ENCODE data around the gene MYO1B. TPM values are rescaled to one million over a fixed set of nuclear protein-coding genes. Genes with fewer than 3 reads are reported as not detected.
A peak's percentile ranks its signal among the peaks of the same experiment; 100 is the strongest.

Gene MYO1B
- total and polyA plus RNA-seq, 8 donors = 28.6 to 102 (median 54.7) TPM

DNA sequence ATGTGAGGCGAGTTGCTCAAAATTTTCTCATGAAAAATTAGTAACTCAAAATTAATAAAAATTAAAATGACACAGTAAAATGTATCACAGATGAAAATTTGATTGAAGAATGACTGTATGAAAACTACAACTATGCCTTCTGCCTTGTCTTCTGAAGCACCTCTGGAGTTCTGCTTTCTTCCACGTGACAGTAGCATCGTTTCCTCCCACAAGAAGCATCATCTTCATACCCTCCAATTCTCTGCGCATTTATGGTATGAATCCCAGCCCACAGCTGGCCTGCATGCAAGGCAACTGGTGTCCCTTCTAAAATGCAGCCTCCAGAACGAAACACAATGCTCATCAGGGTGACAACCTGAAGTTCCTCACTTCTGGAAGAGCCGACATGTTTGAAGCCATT, 189.9 kb downstream of the MYO1B start:
- no peak for FAIRE-seq
- no peak overlapping the region for H3K27ac ChIP-seq
- WGBS, 2 donors = 90 to 93% methylated on average over 6 of the region's 6 CpGs

DNA sequence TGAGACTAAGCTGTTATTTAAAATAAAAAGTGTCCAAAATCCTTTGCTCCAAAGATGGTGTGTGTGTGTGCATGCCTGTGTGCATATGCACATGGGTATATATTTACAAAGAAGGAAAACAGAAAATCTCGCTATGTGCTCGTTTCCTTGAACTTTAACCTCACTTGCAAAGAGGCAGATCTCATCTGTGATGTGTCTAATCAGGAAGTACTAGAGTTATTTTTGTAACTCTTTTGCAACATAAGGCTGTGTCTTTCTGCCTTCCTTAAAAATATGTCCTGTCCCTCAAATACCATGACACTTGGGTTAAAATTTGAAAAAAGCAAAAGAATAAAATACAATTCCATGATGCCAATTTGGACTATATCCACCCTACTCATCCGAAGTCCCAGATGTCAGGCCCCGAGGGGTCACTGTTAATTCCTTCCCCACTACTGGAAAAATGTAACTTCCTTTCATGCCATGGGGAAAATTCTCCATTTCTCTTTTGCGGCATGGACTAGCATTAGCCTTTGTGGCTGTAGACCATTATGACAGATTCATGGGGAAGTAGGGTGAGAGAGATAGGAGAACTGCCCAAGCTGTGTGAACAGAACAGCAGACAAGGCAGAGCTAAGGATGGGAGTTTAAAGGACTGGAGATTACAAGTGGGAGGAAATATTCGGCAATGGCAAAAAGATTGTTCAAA, 191.3 kb downstream of the MYO1B start:
- ATAC-seq (peak in 2 of 4 donors; percentile 33 to 50), FAIRE-seq (no peak), DNase-seq (no peak)
- intact Hi-C loops (cut with DNase I) = no loop called here
- TF ChIP-seq, protein P1, sequence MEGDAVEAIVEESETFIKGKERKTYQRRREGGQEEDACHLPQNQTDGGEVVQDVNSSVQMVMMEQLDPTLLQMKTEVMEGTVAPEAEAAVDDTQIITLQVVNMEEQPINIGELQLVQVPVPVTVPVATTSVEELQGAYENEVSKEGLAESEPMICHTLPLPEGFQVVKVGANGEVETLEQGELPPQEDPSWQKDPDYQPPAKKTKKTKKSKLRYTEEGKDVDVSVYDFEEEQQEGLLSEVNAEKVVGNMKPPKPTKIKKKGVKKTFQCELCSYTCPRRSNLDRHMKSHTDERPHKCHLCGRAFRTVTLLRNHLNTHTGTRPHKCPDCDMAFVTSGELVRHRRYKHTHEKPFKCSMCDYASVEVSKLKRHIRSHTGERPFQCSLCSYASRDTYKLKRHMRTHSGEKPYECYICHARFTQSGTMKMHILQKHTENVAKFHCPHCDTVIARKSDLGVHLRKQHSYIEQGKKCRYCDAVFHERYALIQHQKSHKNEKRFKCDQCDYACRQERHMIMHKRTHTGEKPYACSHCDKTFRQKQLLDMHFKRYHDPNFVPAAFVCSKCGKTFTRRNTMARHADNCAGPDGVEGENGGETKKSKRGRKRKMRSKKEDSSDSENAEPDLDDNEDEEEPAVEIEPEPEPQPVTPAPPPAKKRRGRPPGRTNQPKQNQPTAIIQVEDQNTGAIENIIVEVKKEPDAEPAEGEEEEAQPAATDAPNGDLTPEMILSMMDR (IDR thresholded peaks at IDR 0.05) = no peak
- Histone ChIP-seq H3K4me3 (no peak overlapping the region), H3K27me3 (no peaks in the 10 kb centered on the region), H3K36me3 (no peaks in the 10 kb centered on the region), H3K4me1 (peaks cover under 1 to 22% (median 6%) of the 10 kb centered on the region in 3 donors), H3K9me3 (no peaks in the 10 kb centered on the region), H3K27ac (no peak overlapping the region)
- 64 to 66% methylated on average over 6 of the region's 6 CpGs for WGBS, 2 donors

More for the DNA sequence above, 189.9 kb downstream of the MYO1B start:
- peaks cover 0 to 17% (median 6%) of the 10 kb centered on the region in 3 donors for H3K4me1 ChIP-seq
- no peaks in the 10 kb centered on the region for H3K27me3 ChIP-seq
- no peaks in the 10 kb centered on the region for H3K36me3 ChIP-seq
- intact Hi-C loops (cut with DNase I) = no loop called here
- no peak for ATAC-seq
- TF ChIP-seq, protein P1 (IDR thresholded peaks at IDR 0.05) = no peak
- H3K4me3 ChIP-seq = no peak overlapping the region
- DNase-seq = no peak
- no peaks in the 10 kb centered on the region for H3K9me3 ChIP-seq

DNA sequence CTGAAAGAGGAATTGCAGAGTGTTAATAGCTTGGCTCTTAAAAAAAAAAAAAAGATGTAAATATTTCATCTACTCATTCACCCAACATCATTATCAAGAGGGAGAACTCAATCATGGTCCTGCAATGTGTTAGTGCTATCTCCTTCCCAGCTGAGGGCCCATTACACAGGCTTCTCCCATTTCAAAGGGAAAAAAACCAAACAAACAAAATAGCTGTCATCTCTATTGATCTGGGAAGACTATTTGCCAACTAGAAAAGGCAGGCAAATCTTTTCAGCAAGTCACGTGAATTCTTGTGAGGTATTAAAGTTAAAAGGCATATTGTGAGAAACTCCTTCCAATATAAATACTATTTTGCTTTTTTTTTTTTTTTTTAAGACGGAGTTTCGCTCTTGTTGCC, 194.3 kb downstream of the MYO1B start:
- Histone ChIP-seq H3K9me3 (no peaks in the 10 kb centered on the region), H3K4me1 (peaks cover 6 to 39% (median 8%) of the 10 kb centered on the region in 3 donors), H3K4me3 (no peak overlapping the region), H3K27ac (peak overlapping the region in 1 of 4 donors; percentile 26), H3K36me3 (no peaks in the 10 kb centered on the region), H3K27me3 (no peaks in the 10 kb centered on the region)
- TF ChIP-seq, protein P1 (IDR thresholded peaks at IDR 0.05) = no peak
- intact Hi-C loops (cut with DNase I) = no loop called here
- peak in 3 of 4 donors; percentile 37 to 53 (median 52) for ATAC-seq
- DNase-seq = no peak
- FAIRE-seq = no peak
- WGBS, 2 donors = 23 to 38% methylated on average over 3 of the region's 3 CpGs

DNA sequence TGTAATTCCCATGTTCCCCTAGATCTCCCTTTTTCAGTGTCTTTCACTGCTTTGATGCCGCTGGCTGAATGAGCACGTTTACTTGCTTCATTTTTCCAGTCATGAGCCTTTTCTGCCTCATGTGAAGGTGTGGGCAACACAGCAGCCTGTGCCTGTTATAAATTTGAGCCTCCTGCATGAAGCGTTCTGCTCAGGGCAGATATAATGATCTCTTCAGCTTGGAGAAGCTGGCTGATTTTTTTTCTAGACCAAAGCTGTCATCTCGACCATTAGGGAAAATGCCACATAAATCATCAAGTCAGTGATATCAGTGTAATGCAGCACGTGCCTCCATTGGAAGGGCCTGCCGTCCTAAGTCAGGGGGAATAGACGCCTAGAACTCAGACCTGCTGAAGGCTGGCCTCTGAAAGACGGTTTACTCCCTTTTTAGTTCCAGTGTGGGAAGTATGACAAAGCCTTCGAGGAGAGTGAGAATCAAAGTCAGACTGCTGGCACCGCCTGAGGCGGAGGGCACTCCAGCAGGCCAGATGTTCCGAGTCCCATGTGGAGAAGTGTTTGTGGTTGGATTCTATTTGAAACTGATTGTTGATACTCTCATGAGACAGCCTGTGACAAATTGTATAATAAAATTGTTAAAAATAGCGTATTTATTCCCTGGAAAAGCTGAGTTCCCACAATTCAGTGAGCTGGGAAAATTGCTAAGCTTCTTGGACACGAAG, 196.5 kb downstream of the MYO1B start:
- Histone ChIP-seq H3K4me3 (no peak overlapping the region), H3K9me3 (no peaks in the 10 kb centered on the region), H3K27ac (peak overlapping the region in 3 of 4 donors; percentile 24 to 81 (median 76)), H3K4me1 (peaks cover 6 to 41% (median 14%) of the 10 kb centered on the region in 3 donors), H3K27me3 (no peaks in the 10 kb centered on the region), H3K36me3 (no peaks in the 10 kb centered on the region)
- 26 to 31% methylated on average over 14 of the region's 14 CpGs for WGBS, 2 donors
- intact Hi-C loops (cut with DNase I) = no loop called here
- TF ChIP-seq, protein P1 (IDR thresholded peaks at IDR 0.05) = no peak
- FAIRE-seq (no peak), DNase-seq (peak in 5 of 6 donors; percentile 66 to 81 (median 68)), ATAC-seq (peak; percentile 87 to 92 (median 90))
